Retina (tissue), 1 donor: ENCODE data around the gene ETNK1.
"Not testable (repeated sequence)": the region's sequence is repeated elsewhere in the genome, so short reads cannot be mapped to it uniquely, and the experiment has no call there.

Experiments used
- DNase-seq: peaks from one replicate; pipeline ENCODE4 v3.0.0-alpha.2; 2016

ETNK1 gene

DNA sequence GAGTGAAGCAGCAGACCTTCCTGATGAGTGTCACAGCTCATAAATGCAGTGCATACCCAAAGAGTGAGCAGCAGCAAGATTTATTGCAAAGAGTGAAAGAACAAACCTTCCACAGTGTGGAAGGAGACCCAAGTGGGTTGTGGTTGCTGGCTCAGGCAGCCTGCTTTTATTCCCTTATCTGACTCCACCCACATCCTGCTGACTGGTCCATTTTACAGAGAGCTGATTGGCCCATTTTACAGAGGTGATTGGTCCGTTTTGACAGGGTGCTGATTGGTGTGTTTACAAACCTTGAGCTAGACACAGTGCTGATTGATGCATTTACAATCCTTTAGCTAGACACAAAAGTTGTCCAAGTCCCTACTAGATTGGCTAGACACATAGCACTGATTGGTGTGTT lies 67.5 kb downstream of the ETNK1 start:
- not testable (repeated sequence) for DNase-seq

DNA sequence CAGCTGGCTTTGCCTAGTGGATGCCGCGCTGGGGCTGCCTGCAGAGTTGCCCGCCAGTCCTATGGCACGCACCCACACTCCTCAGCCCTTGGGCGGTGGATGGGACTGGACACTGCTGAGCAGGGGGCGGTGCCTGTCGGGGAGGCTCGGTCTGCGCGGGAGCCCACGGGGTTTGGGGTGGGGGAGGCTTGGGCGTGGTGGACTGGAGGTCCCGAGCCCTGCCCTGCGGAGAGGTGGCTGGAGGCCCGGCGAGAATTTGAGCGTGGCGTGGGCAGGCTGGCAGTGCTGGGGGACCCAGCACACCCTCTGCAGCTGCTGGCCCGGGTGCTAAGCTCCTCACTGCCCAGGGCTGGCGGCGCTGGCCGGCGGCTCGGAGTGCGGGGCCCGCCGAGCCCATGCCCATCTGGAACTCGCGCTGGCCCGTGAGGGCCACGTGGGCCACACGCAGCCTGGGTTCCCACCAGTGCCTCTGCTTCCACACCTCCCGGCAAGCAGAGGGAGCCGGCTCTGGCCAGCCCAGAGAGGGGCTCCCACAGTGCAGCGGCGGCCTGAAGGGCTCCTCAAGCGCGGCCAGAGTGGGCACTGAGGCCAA lies 68.1 kb downstream of the ETNK1 start:
- DNase-seq = no peak

DNA sequence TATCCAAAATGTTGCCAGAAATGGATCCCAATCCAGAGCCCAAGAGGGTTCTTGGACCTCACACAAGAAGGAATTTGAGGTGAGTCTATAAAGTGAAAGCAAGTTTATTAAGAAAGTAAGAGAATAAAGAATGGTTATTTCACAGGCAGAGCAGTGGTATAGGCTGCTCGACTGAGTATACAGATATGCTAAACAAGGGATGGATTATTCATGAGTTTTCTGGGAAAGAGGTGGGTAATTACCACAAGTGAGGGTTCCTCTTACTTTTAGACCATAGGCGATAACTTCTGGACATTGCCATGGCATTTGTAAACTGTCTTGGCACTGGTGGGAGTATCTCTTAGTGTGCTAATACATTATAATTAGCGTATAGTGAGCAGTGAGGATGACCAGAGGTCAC lies 73.6 kb downstream of the ETNK1 start:
- no peak for DNase-seq

DNA sequence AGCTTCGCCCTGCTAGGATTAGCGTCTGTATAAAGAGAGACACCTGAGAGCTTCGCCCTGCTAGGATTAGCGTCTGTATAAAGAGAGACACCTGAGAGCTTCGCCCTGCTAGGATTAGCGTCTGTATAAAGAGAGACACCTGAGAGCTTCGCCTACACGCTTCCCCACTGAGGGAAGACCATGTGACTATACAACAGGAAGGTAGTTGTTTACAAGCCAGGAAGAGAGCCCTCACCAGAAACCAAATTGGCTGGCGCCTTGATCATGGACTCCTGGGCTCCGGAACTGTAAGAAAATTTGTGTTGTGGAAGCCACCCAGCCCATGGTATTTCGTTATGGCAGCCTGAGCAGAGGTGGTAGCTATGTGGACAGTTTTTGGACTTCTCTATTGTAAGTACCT lies 74.7 kb downstream of the ETNK1 start:
- DNase-seq = not testable (repeated sequence)

DNA sequence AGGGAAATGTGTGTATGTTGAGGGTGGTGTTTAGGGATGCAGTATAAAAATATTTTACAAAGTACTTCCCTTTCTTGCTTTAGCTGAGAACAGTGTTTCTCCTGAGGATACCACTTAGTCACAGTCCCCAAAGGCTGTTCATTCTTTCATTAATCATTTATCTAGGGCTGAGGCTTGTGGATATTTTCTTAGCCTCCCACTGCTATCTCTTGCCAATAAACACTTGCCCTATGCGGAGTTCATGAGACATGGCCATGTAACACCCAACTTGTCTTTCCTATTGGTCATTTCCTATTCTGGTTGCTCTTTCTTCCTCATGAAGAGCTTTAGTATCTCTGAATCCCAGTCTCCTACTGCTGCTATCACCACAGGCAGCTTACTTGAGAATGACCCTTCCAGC lies 75.1 kb downstream of the ETNK1 start:
- DNase-seq = no peak

DNA sequence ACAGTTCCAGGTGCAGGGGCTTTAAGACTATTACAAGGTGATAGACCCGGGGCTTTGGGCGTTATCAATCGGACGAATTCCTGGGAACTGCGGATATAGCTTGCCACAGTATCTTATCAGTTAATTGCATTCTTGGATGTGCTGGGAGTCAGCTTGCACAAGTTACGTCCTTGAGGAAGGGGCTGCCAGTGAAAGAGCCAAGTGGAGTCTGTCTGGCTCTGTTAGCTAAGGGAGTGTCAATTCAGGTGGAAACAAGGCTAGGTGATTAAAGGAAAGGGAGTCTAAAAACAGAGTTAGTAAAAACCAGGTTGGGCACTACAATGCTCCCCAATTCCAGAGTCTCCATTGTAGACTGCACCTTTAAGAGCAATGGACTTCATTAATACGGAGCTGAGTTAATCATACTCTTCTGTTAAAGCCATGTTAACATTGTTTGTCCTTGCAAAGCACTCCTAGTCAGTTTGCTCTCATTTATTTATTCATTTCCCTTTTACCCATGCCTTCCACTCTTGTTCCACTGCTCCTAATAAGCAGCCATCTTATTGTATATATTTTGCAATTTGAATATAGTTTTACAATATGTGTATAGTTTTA lies 76.3 kb downstream of the ETNK1 start:
- not testable (repeated sequence) for DNase-seq

DNA sequence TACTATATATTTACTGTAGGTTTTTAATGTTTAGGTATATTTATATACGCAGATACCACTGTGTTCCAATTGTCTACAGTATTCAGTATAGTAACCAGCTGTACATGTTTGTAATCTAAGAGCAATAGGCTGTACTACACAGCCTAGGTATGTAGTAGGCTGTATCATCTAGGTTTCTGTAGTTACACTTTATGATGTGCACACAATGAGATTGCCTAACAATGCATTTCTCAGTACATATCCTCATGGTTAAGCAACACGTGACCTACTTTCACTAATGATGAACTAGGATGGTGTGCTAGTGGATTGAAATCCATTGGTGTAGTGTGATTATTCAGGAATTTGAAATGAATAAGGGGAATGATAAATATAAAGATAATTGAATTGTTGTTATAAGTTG lies 77.7 kb downstream of the ETNK1 start:
- DNase-seq = no peak

DNA sequence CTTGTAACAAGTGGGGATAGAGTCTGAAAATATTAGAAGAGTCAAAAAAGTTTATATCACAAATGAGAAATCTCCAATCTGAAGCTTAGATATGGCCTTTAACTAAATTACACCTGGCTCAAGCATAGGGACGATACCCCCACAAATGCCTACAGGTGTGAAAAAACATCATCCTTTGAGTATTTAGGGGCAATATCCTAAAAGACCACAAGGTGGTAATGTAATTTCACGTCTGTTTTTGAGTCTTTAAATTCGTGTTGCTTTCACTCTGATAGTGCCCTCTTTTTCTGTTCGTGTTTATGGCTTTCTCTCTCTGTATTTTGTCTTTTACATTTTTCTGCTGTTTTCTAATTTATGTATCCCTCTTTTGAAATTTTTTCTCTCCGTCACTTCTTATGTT lies 84.3 kb downstream of the ETNK1 start:
- no peak for DNase-seq

DNA sequence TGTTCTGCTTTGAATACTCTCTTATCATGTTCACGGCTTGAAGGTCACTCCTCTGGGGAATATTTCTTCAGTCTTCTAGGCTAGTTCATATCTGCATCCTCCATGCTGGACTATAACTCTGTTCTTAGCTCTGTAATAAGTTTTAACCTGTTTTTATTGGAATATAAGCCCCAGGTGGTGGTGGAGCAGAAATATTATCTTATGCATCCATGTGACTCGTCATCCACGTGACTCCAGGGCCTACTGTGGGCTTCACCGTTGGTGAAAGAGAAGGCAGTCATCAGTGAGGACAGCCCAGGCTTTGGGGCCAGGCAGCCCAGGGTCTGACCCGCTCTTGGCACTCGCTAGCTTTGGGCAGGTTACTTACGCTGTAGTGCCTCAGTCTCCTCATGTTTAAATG lies 87.1 kb downstream of the ETNK1 start:
- DNase-seq = no peak

DNA sequence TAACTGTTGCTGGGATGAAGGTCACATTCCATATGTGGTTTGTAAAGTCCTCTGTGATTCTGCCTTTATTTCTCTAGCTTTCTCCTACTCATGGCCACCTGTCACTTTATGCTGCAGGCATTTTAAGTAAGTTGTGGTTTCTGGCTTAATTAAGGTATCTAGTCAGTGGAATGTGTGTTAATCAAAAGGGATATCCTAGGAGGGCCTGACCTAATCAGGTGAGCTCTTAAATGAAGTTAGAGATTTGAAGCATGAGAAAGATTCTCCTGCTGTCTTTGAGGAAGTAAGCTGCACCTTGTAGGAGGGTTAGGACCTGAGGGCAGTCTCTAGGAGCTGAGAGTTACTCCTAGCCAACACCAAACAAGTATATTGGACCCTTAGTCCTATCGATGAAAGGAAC lies 90.3 kb downstream of the ETNK1 start:
- no peak for DNase-seq

DNA sequence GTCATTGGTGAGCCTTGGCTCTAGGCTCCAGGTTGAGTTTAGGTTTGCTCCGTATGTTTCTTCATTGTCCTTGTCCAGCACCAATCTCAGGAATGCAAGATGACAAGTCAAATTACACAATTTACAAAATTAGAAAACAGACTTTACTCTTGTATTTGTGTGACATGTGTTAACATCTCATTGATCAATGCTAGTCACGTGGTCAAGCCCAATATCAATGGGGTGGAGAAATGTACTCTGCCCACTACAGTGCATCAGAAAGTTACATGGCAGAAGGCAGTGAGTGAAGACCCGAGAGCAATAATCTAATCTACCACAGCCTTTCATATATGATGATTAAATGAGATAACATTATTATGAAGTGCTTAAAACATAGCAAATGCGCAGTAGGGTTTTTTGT lies 94.8 kb downstream of the ETNK1 start:
- DNase-seq = no peak

DNA sequence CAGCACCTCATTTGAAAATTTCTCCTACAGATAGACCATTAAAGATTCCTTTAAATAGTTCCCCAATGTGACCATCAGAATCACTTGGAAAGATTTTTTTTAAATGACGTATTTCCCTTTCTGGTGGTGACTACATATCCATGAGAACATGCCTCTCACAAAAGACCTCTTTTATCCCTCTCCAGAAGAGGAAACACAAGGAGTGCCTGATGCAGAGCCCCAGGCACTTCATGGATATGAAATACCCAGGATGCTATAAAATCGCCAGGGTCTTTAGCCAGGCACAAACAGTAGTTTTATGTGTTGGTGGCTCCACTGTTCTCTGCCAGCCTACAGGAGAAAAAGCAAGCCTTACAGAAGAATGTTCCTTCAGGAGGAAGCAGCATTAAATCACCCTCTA lies 97.1 kb downstream of the ETNK1 start:
- DNase-seq = no peak

DNA sequence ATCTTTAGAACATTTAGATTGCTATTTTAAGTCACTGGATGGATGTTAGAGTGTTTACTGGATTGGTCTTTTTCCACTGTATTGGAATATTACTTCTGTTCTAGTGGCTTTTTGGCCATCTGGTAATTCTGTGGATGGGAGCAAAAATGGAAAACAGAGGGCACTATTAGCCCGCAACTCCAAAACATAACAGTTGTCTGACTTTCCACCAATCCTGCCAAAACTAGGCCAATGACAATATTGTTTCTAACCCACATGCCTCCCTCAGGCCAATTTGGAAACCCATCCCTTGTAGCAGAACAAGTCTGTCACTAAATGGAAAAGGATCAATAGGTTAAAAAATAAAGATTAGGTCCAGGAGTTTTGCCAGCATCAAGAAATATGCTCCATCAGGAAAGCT lies 97.8 kb downstream of the ETNK1 start:
- DNase-seq = no peak

DNA sequence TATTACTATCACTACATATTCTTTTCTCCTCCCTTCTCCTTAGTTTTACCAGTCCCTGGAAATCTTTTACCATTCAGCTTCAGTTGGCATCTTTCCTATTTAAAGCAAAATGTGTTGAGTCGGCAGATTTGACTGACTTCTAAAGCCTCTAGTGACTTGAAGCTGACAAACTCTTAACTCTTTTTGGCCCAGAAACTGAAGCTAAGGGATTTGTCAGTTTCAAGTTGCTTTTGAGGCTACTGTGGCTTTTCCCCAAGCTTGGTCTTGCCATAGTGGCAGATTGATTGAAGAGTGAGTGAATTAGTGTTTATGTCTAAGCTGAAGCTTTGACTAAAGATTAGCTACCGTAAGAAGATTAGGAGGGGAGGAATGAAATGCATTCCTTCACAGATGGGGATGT lies 104.0 kb downstream of the ETNK1 start:
- no peak for DNase-seq

DNA sequence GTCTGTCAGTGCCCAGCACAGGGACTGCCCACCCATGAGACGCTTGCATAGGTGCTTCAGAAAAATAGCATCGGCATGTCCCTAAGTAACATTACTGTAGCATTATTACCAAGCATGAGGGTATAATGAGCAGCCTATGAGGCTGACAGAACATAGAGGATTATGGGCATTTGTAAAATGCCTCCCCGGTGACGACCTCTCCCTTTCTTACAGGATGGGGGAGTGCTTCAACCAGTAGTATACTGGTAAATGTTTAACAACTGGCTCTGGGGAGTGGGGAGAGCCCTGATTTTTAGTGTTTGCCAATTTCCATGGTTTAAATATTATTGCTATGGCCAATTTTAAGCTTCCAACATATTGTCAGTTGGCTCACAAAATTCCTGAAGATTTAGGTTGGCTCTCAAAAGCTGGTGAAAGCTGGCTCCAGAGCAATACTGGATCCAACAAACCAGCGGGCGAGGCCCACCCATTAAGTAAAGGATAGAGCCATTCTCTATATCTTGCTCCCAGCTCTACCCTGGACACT lies 104.5 kb downstream of the ETNK1 start:
- DNase-seq = no peak

DNA sequence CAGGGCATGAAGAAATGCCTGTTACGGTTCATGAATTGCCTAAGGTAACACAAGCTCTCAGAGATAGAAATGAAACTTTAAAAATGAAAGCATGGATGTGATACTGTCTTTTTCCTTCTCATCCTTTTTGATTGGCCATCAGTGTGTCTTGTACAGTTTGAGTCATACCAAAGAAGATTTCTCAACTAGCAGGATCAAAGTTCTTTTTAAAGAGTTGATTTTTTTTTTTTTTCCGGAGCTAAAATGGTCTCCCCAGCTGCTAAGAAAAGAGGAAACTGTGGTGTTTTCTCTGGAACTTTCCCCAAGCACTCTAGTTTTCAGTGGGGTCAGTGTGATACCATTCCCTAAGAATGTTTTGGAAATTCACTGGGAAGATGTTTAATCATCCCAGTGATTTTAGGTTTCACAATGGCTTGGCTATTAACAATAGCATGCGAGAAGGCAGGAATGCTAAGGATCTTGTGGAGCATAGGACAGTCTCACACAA lies 105.0 kb downstream of the ETNK1 start:
- no peak for DNase-seq

DNA sequence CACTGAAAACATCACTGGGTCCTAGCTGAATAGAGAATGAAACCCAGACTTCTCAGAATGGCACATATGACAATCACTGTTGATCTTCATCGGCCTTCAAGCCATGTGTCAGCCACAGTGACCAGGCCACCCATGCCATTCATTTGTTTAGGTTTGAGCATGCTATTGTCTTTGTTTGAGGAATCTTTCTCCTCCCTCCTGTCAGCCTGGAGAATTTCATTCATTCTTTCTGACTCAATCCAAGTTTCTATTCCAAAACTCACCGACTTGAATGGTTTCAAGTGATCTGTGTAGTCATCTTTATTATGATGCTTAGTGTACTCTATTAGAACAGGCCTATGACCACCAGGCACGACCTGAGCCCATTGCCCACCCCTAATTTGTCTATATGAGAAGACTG lies 106.3 kb downstream of the ETNK1 start:
- no peak for DNase-seq

DNA sequence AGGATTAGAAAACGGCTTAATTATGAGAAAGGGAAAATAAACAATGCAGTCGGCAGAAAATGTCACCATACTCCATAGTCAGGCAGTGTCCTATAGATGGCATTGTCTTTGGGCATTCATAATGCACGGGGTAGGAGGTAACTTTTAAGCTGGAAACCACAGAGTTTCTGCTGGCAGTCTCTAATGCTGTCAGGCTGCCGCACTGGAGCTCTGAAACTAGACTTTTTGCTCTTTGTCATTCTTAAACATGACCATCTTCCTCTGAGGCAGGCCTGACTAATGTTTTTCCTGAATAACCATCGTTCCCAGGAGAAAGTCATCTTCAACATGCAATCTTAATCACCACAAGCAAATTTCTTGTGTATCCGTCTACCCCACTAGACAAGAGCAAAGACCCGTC lies 108.8 kb downstream of the ETNK1 start:
- DNase-seq = no peak

DNA sequence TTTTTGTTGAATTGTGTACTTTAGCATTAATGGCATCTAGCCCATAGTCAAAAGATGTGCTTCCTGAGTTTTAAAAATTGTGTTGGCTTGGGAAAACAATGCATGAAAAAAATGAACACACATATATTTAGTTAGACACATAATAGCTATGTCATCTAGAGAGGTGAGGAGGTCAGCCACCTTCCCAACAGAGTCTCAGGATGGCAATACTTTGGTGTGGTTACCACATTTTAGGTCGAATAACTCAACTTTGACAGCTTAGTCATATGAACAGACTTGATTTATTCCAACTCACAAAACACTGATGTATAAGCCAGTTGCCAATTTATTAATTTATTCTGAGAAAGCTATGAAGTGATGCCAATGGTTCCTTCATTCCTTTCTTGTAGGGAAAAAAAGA lies 114.0 kb downstream of the ETNK1 start:
- DNase-seq = no peak
